Rectal smooth muscle tissue (tissue), 1 donor: ENCODE results near the gene NOL4L.

ENCODE experiments used
- H3K27ac ChIP-seq: one replicate; pipeline ENCODE4 v1.7.0; 2013; ENCODE audit warnings: low read depth, low read length, inconsistent platforms
- H3K27me3 ChIP-seq: one replicate; pipeline ENCODE4 v1.7.0; 2013; ENCODE audit warnings: low read length; ENCODE audit not compliant: control insufficient read depth, insufficient read depth
- H3K36me3 ChIP-seq: one replicate; pipeline ENCODE4 v1.7.0; 2013; ENCODE audit warnings: low read length; ENCODE audit not compliant: control insufficient read depth, insufficient read depth
- H3K4me1 ChIP-seq: one replicate; pipeline ENCODE4 v1.7.0; 2013; ENCODE audit warnings: low read length; ENCODE audit not compliant: control insufficient read depth, insufficient read depth
- H3K4me3 ChIP-seq: one replicate; pipeline ENCODE4 v1.7.0; 2013; ENCODE audit warnings: low read length
- H3K9ac ChIP-seq: one replicate; pipeline ENCODE4 v1.7.0; 2013; ENCODE audit warnings: low read length

NOL4L gene

GRCh38 chr20:32458061-32458836 lies 126.9 kb downstream of the NOL4L start:
- no peak overlapping the region for H3K9ac ChIP-seq
- peaks cover 10% of the 10 kb centered on the region for H3K4me1 ChIP-seq
- H3K4me3 ChIP-seq: no peak overlapping the region
- peaks cover 9% of the 10 kb centered on the region for H3K36me3 ChIP-seq
- H3K27me3 ChIP-seq: no peaks in the 10 kb centered on the region
- no peak overlapping the region for H3K27ac ChIP-seq

- H3K9ac ChIP-seq: no peak overlapping the region
- peaks cover 5% of the 10 kb centered on the region for H3K4me1 ChIP-seq
- H3K36me3 ChIP-seq: peaks cover 15% of the 10 kb centered on the region
- no peaks in the 10 kb centered on the region for H3K27me3 ChIP-seq
- H3K4me3 ChIP-seq: no peak overlapping the region
- no peak overlapping the region for H3K27ac ChIP-seq
These were observed 127.6 kb downstream of the NOL4L start for GRCh38 chr20:32457479-32457986.

GRCh38 chr20:32456869-32457478 lies 128.2 kb downstream of the NOL4L start:
- Histone ChIP-seq H3K36me3 (peaks cover 20% of the 10 kb centered on the region), H3K4me3 (peak overlapping the region; percentile 54), H3K27ac (no peak overlapping the region), H3K9ac (no peak overlapping the region), H3K27me3 (no peaks in the 10 kb centered on the region), H3K4me1 (peaks cover 5% of the 10 kb centered on the region)

GRCh38 chr20:32455901-32456701 lies 129.0 kb downstream of the NOL4L start:
- peaks cover 27% of the 10 kb centered on the region for H3K36me3 ChIP-seq
- H3K4me1 ChIP-seq: peaks cover 5% of the 10 kb centered on the region
- H3K27ac ChIP-seq: no peak overlapping the region
- H3K27me3 ChIP-seq: no peaks in the 10 kb centered on the region
- no peak overlapping the region for H3K9ac ChIP-seq
- H3K4me3 ChIP-seq: no peak overlapping the region

- peaks cover 5% of the 10 kb centered on the region for H3K4me1 ChIP-seq
- no peak overlapping the region for H3K27ac ChIP-seq
- H3K4me3 ChIP-seq: no peak overlapping the region
- H3K27me3 ChIP-seq: no peaks in the 10 kb centered on the region
- H3K9ac ChIP-seq: no peak overlapping the region
- peaks cover 29% of the 10 kb centered on the region for H3K36me3 ChIP-seq
These were observed 129.8 kb downstream of the NOL4L start for GRCh38 chr20:32455171-32455900.

- Histone ChIP-seq H3K4me1 (peaks cover 5% of the 10 kb centered on the region), H3K4me3 (no peak overlapping the region), H3K27me3 (no peaks in the 10 kb centered on the region), H3K9ac (no peak overlapping the region), H3K36me3 (peaks cover 32% of the 10 kb centered on the region), H3K27ac (no peak overlapping the region)
These were observed 130.7 kb downstream of the NOL4L start for GRCh38 chr20:32454164-32455145.

- Histone ChIP-seq H3K4me3 (no peak overlapping the region), H3K9ac (no peak overlapping the region), H3K27me3 (no peaks in the 10 kb centered on the region), H3K36me3 (peaks cover 32% of the 10 kb centered on the region), H3K27ac (no peak overlapping the region), H3K4me1 (peaks cover 10% of the 10 kb centered on the region)
These were observed 131.5 kb downstream of the NOL4L start for GRCh38 chr20:32453467-32454163.

- peaks cover 17% of the 10 kb centered on the region for H3K4me1 ChIP-seq
These were observed 132.2 kb downstream of the NOL4L start for GRCh38 chr20:32452776-32453466.

GRCh38 chr20:32451682-32452461 lies 133.3 kb downstream of the NOL4L start:
- H3K27ac ChIP-seq: no peak overlapping the region
- H3K4me1 ChIP-seq: peaks cover 15% of the 10 kb centered on the region
- H3K4me3 ChIP-seq: no peak overlapping the region
- H3K9ac ChIP-seq: no peak overlapping the region
- H3K36me3 ChIP-seq: peaks cover 36% of the 10 kb centered on the region
- no peaks in the 10 kb centered on the region for H3K27me3 ChIP-seq

More at GRCh38 chr20:32452776-32453466, 132.2 kb downstream of the NOL4L start:
- H3K4me3 ChIP-seq: no peak overlapping the region
- H3K27ac ChIP-seq: no peak overlapping the region
- H3K27me3 ChIP-seq: no peaks in the 10 kb centered on the region
- no peak overlapping the region for H3K9ac ChIP-seq
- H3K36me3 ChIP-seq: peaks cover 35% of the 10 kb centered on the region

- H3K9ac ChIP-seq: no peak overlapping the region
- H3K36me3 ChIP-seq: peaks cover 40% of the 10 kb centered on the region
- no peak overlapping the region for H3K4me3 ChIP-seq
- H3K4me1 ChIP-seq: peaks cover 13% of the 10 kb centered on the region
- H3K27ac ChIP-seq: no peak overlapping the region
- no peaks in the 10 kb centered on the region for H3K27me3 ChIP-seq
These were observed 133.8 kb downstream of the NOL4L start for GRCh38 chr20:32451340-32451681.
